Prostate gland (tissue), 2 donors: Measurements from ENCODE around the gene PDGFA. TPM values are rescaled to one million over a fixed set of nuclear protein-coding genes. Genes with fewer than 3 reads are reported as not detected.

Experiments
- DNase-seq: peaks from one replicate; pipeline ENCODE4 v3.0.0-alpha.2; 2019; ENCODE audit warnings: low spot score
- H3K27ac ChIP-seq, 2 donors: fragments of 200-600 bp; sonication (generic); 2 replicates each; pipeline ENCODE4 v1.5.1; 2017 to 2019
- H3K27me3 ChIP-seq: fragments of 200-600 bp; sonication (generic); replicated peaks from 2 replicates; pipeline ENCODE4 v1.5.1; 2019; ENCODE audit not compliant: insufficient read depth
- H3K36me3 ChIP-seq, 2 donors: fragments of 200-600 bp; sonication (generic); 1 replicate in 1 of 2; 2 replicates in 1 of 2; pipeline versions ENCODE4 v1.5.1 to v1.8.1; 2017 to 2019
- H3K4me1 ChIP-seq: fragments of 200-600 bp; sonication (generic); replicated peaks from 2 replicates; pipeline ENCODE4 v1.5.1; 2019
- H3K4me3 ChIP-seq, 2 donors: fragments of 200-600 bp; sonication (generic); 2 replicates each; pipeline ENCODE4 v1.5.1; 2017 to 2019
- H3K9me3 ChIP-seq: fragments of 200-600 bp; sonication (generic); 2 replicates; pipeline ENCODE4 v1.5.1; 2017
- POLR2A ChIP-seq: fragments of 450-650 bp; IDR thresholded peaks from one replicate; pipeline ENCODE4 v1.6.1; 2016; ENCODE audit warnings: antibody characterized with exemption, mild to moderate bottlenecking
- POLR2AphosphoS5 ChIP-seq: sonication (generic); formaldehyde crosslinking; IDR thresholded peaks from one replicate; pipeline ENCODE4 v1.6.1; 2017; ENCODE audit warnings: antibody characterized with exemption
- WGBS: methylation state at CpG from one replicate; pipeline ENCODE4 v1.1.5; 2018; 5-methylcytosine and 5-hydroxymethylcytosine counted together
- intact Hi-C: fragments of 100-400 bp; cut with DNase I; formaldehyde crosslinking; loops from one replicate; pipeline ENCODE4 v1.14.2; 2022
- total RNA-seq, 2 donors: library from RNA; depleted of rRNA; stranded (reverse); fragments of >200 nt; gene quantifications; one replicate each; pipeline ENCODE4 v1.1.0, GENCODE V29; 2016
- TF ChIP-seq, protein P1 (sequence below), 4 experiments: fragments of 200-600 bp in 2 of 4; fragments of 450-650 bp in 2 of 4; sonication (generic) in 2 of 4; IDR thresholded peaks; 1 replicate in 3 of 4; 2 replicates in 1 of 4; pipeline ENCODE4 v1.5.1; 2016 to 2019; ENCODE audit warnings: antibody characterized with exemption in 4 of 4, mild to moderate bottlenecking in 2 of 4, moderate library complexity in 2 of 4

PDGFA gene
- total RNA-seq, 2 donors from 2014 or later: 40.4 to 75.0 TPM

DNA sequence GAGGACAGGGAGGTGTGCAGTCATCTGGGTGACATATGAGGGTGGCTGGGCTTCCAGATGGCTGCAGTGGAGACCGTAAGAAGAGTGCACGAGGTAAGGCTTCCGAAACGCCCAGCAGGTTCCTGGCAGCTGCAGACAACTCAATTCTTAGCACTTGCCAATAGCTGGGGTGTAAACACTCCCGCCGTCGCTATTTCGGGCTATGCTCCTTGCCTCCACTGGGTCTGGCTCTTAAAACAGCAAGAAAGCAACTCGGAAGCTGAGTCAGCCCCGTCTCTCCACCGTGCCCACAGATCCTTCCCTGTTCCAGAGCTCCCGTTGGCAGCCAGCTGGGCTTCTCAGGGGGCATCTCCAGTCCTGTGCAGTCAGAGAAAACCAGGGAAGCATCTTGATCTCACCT, 6.1 kb upstream of the PDGFA start:
- 74% methylated on average over 12 of the region's 12 CpGs for WGBS
- H3K36me3 ChIP-seq: no peaks in the 10 kb centered on the region
- no peaks in the 10 kb centered on the region for H3K9me3 ChIP-seq
- no peak overlapping the region for H3K4me3 ChIP-seq
- peaks cover 8% of the 10 kb centered on the region for H3K4me1 ChIP-seq
- H3K27ac ChIP-seq: no peak overlapping the region
- TF ChIP-seq POLR2A (no peak), POLR2AphosphoS5 (no peak)
- TF ChIP-seq, protein P1, sequence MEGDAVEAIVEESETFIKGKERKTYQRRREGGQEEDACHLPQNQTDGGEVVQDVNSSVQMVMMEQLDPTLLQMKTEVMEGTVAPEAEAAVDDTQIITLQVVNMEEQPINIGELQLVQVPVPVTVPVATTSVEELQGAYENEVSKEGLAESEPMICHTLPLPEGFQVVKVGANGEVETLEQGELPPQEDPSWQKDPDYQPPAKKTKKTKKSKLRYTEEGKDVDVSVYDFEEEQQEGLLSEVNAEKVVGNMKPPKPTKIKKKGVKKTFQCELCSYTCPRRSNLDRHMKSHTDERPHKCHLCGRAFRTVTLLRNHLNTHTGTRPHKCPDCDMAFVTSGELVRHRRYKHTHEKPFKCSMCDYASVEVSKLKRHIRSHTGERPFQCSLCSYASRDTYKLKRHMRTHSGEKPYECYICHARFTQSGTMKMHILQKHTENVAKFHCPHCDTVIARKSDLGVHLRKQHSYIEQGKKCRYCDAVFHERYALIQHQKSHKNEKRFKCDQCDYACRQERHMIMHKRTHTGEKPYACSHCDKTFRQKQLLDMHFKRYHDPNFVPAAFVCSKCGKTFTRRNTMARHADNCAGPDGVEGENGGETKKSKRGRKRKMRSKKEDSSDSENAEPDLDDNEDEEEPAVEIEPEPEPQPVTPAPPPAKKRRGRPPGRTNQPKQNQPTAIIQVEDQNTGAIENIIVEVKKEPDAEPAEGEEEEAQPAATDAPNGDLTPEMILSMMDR (IDR thresholded peaks at IDR 0.05): no peak
- DNase-seq: no peak
- intact Hi-C loops: no loop called here
- no peaks in the 10 kb centered on the region for H3K27me3 ChIP-seq

DNA sequence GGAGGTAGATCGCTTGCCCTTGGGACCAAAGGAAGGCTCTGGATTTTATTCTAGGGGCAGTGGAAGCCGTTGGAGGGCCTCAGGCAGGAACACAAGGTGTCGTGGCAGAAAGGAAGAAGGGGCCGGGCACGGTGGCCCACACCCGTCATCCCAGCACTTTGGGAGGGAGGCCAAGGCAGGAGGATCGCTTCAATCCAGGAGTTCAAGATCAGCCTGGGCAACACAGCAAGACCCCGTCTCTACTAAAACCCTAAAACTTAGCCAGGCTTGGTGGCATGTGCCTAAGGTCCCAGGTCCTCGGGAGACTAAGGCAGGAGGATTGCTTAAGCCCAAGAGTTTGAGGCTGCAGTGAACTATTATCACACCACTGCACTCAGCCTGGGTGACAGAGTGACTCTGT, 5.2 kb upstream of the PDGFA start:
- no peaks in the 10 kb centered on the region for H3K27me3 ChIP-seq
- intact Hi-C loops: loop anchor here (5.0 kb wide), 1 partner anchor 248 kb away; no protein-coding TSS in a partner anchor
- no peak for DNase-seq
- H3K27ac ChIP-seq: no peak overlapping the region
- 90% methylated on average over 9 of the region's 9 CpGs for WGBS
- no peak for TF ChIP-seq POLR2AphosphoS5
- TF ChIP-seq, protein P1 (IDR thresholded peaks at IDR 0.05): no peak
- TF ChIP-seq POLR2A: no peak
- peaks cover 14% of the 10 kb centered on the region for H3K4me1 ChIP-seq
- H3K9me3 ChIP-seq: no peaks in the 10 kb centered on the region
- H3K4me3 ChIP-seq: no peak overlapping the region
- H3K36me3 ChIP-seq: no peaks in the 10 kb centered on the region

DNA sequence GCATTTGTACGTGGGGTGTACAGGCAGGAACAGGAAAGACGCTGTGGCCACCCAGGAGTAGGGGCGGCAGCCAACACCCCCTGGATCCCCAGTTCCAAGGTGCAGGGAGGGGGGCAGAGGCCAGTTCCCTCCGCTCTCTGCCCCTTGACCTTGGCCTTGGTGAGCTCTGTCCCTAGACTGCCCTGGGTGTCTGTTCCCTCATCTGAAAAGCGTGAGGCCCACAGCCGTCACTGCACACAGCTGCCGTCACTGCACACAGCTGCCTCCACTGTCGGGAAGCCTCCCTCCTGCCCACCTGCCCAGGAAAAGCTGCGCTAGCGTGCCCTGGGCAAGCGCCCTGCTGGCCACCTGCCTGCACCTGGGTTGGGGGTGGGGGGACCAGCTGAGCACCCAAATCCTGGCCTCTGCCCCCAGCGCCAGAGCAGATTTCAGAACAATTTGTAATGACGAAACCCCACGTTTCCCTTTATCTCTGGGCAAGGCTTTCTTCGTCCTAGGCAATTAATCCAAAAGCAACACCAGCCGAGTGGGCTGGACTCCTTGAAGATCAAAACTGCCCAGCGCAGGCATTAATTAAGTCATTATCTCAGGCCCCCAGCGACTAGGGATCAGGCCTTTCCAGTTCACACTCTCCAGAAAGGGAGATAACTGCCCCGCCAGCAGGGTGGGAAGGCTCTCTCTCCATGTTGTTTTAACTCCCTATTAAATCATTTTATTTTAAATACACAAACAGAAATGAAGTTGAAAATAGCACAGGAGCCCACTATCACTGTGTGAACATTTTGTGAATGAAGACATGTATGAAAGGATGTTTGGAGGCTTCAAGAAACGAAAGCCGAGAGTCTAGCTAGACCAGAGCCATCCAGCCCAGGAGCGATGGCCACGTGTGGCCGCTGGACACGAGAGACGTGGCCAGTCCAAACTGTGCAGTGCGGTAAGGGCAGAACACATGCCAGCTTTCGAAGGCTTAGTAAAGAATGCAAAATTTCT, 4.0 kb upstream of the PDGFA start:
- intact Hi-C loops: loop anchor here (5.0 kb wide), 1 partner anchor 249 kb away; no protein-coding TSS in a partner anchor
- H3K4me3 ChIP-seq: no peak overlapping the region
- 79% methylated on average over 28 of the region's 28 CpGs for WGBS
- H3K9me3 ChIP-seq: no peaks in the 10 kb centered on the region
- TF ChIP-seq POLR2A: no peak
- no peak for TF ChIP-seq POLR2AphosphoS5
- TF ChIP-seq, protein P1 (IDR thresholded peaks at IDR 0.05): no peak
- H3K36me3 ChIP-seq: no peaks in the 10 kb centered on the region
- DNase-seq: no peak
- H3K27ac ChIP-seq: no peak overlapping the region
- H3K27me3 ChIP-seq: no peaks in the 10 kb centered on the region
- H3K4me1 ChIP-seq: peaks cover 14% of the 10 kb centered on the region

DNA sequence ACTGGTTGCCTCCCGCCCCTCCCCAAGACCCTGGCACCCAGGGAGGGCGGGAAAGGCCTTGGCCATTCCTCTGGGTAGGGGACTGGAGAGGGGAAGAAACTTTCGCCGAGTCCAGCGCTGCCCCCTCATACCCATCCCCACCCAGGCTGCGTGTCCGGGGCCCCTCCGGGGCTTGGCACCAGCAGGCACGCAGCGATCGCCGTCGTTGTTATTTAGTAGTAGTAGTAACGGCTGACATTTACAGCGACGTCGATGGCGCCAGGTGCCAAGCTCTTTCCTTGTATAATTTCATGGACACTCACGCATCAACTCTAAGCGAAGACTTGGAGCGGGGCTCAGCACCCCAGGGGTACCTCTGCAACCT, 3.3 kb upstream of the PDGFA start:
- no peak overlapping the region for H3K27ac ChIP-seq
- no peaks in the 10 kb centered on the region for H3K27me3 ChIP-seq
- no peaks in the 10 kb centered on the region for H3K36me3 ChIP-seq
- H3K4me1 ChIP-seq: peaks cover 14% of the 10 kb centered on the region
- H3K4me3 ChIP-seq: peak overlapping the region; percentile 31 to 44
- H3K9me3 ChIP-seq: no peaks in the 10 kb centered on the region
- intact Hi-C loops: loop anchor here (5.0 kb wide), 1 partner anchor 249 kb away; no protein-coding TSS in a partner anchor
- DNase-seq: no peak
- 29% methylated on average over 21 of the region's 21 CpGs for WGBS
- TF ChIP-seq, protein P1 (IDR thresholded peaks at IDR 0.05): no peak
- TF ChIP-seq POLR2A: no peak
- no peak for TF ChIP-seq POLR2AphosphoS5
